GM18498 (cell line): Measurements from ENCODE around the gene SPG7.
A peak's percentile ranks its signal among the peaks of the same experiment; 100 is the strongest.

Source experiments
- ATAC-seq: cut with Tn5 transposase; IDR thresholded peaks from one replicate; pipeline ENCODE4 v1.9.1; 2021; ENCODE audit warnings: mild to moderate bottlenecking, moderate library complexity; ENCODE audit not compliant: unreplicated experiment

SPG7 gene

GRCh38 chr16:89484923-89485679 is 23.1 kb upstream of the SPG7 start:
- no peak for ATAC-seq

GRCh38 chr16:89485701-89486246 is 22.4 kb upstream of the SPG7 start:
- no peak for ATAC-seq

GRCh38 chr16:89489040-89489897 is 18.9 kb upstream of the SPG7 start:
- ATAC-seq = no peak

- ATAC-seq = no peak
Observed at GRCh38 chr16:89489898-89490438, 18.2 kb upstream of the SPG7 start.

- ATAC-seq = peak; percentile 85
Observed at GRCh38 chr16:89490439-89491237, 17.6 kb upstream of the SPG7 start, which contains the start of gene ANKRD11. TSS of gene ANKRD11 (minus strand) at chr16:89490561. CDS start at chr16:89317019, 173,542 bp downstream.

- no peak for ATAC-seq
Observed at GRCh38 chr16:89491238-89491869, 16.8 kb upstream of the SPG7 start.

- no peak for ATAC-seq
Observed at GRCh38 chr16:89491974-89492687, 16.1 kb upstream of the SPG7 start.

GRCh38 chr16:89493776-89494175 is 14.4 kb upstream of the SPG7 start:
- ATAC-seq = no peak

- ATAC-seq = no peak
Observed at GRCh38 chr16:89495121-89495520, 13.1 kb upstream of the SPG7 start.

- no peak for ATAC-seq
Observed at GRCh38 chr16:89498839-89499238, 9.4 kb upstream of the SPG7 start.

- ATAC-seq = no peak
Observed at GRCh38 chr16:89499767-89500166, 8.4 kb upstream of the SPG7 start.

- ATAC-seq = no peak
Observed at GRCh38 chr16:89502081-89502843, 5.9 kb upstream of the SPG7 start.

- no peak for ATAC-seq
Observed at GRCh38 chr16:89504091-89504490, 4.1 kb upstream of the SPG7 start.

GRCh38 chr16:89505204-89506112 is 2.7 kb upstream of the SPG7 start:
- peak; percentile 42 for ATAC-seq

- ATAC-seq = no peak
Observed at GRCh38 chr16:89506113-89506504, 2.1 kb upstream of the SPG7 start.

- ATAC-seq = no peak
Observed at GRCh38 chr16:89506791-89507191, 1.4 kb upstream of the SPG7 start.

GRCh38 chr16:89507214-89507833 is 879 bp upstream of the SPG7 start:
- ATAC-seq = peak; percentile 11
